Activated T-helper 1 cell treated with Interleukin-2 at 50 U/mL for 16 hours (primary cell): ENCODE results near the gene ADAMTS2.

Experiments
- DNase-seq: peaks from one replicate; pipeline ENCODE4 v3.0.0-alpha.2; 2020; ENCODE audit warnings: low read depth

The ADAMTS2 gene

GRCh38 chr5:179154991-179155955, 190.0 kb downstream of the ADAMTS2 start:
- no peak for DNase-seq

- no peak for DNase-seq
Observed at GRCh38 chr5:179154346-179154990, 190.8 kb downstream of the ADAMTS2 start.

- no peak for DNase-seq
Observed at GRCh38 chr5:179153921-179154345, 191.3 kb downstream of the ADAMTS2 start.

DNA sequence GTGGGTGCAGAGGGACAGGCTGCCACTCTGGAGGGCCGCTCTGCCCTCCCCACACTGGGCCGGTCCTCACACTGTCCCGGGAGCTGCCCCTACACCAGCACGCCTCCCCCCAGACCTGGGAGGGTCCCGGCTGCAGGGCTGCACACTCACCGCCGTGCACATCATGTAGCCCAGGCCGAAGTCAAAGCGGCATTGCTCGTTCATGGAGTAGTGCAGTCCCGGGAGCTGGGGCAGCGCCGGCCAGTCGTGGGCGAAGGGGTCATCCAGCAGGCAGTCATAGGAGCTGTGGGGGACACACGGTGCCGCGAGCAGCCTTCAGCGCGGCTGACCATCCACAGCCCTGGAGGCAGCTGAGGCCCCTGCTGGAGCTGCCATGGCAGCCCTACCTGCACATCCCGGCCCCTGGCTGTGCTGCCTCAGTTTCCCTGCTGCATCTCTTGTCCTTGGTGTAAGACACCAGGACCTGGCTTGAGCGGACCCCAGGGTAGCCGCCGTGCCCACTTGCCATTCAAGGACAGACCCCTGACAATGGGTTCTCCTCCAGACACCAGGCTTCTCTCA, 191.8 kb downstream of the ADAMTS2 start:
- no peak for DNase-seq

DNA sequence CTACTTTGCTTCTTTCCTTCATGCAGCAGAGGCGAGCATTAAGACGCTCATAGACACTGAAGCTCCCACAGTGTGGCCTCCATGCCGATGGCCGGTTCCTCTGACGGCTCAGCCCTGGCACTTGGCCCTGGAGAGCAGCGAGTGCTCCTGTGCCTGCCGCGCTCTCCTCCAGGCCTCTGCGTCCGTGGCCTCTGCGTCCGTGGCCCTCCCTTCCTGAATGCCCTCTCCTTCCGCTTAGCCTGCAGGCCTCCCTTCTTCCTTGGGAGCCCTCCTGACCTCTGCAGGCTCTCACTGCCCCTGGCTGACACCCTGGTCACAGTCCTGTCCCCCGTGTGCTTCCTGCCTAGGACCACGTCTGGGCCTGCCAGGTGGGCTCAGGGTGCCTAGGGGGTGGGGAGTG, 192.3 kb downstream of the ADAMTS2 start:
- no peak for DNase-seq

DNA sequence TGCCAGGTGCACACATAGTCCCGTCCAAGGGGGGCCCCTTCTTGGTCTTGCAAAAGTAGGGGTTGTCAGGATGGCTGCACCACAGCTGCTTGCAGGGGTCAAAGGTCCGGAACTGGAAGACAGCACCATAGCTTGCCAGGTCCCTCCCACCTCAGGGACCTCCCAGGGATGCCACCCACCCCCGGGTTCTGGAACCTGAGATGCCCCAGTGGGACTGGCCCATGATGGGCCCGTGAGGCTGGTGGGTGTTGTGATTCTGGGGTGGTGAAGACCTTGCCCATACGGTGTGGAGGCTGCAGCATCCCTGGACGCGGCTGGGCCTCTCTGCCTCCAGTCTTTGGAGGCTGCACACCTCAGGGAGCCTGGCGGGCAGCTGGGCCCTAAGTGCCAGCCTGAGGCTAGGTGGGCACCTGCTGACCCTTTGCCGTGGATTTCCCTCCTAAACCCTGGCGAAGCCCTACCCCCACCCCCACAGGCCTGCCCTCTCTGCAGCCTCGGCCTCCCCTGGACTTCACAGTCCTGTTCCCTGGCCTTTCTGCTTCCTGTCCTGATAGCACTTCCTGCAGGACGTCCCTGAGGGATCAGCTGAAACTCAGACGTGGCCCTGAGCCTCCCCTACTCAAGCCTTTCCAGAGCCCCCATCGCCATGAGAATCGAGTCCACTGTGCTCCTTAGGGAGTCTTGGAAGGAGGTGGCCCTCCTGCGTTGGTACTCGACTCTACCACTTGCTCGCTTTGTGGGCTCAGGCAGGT, 192.9 kb downstream of the ADAMTS2 start:
- DNase-seq = no peak

- no peak for DNase-seq
Observed at GRCh38 chr5:179151286-179152118, 193.8 kb downstream of the ADAMTS2 start.

DNA sequence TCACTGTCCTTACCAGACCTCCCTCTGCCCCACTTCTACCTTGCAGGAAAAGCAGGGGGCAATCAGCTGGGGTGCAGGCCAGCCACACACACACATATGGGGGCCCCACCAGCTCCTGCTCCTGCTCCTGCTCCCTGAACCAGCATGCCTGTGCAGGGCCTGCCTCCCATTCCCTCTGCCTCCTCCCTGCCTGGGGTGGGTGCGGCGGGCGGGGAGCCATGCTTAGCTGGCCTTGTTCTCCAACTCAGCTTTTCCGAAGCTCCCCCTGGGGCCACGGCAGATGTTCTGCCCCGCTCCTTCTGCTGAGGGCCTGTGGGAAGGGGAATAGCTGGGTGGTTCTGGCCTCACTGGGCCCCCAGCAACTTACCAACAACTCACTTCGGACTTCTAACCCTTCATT, 195.2 kb downstream of the ADAMTS2 start:
- DNase-seq = no peak

GRCh38 chr5:179149278-179149677, 196.0 kb downstream of the ADAMTS2 start:
- no peak for DNase-seq

GRCh38 chr5:179148703-179149170, 196.5 kb downstream of the ADAMTS2 start:
- no peak for DNase-seq

GRCh38 chr5:179147991-179148702, 197.1 kb downstream of the ADAMTS2 start:
- no peak for DNase-seq

DNA sequence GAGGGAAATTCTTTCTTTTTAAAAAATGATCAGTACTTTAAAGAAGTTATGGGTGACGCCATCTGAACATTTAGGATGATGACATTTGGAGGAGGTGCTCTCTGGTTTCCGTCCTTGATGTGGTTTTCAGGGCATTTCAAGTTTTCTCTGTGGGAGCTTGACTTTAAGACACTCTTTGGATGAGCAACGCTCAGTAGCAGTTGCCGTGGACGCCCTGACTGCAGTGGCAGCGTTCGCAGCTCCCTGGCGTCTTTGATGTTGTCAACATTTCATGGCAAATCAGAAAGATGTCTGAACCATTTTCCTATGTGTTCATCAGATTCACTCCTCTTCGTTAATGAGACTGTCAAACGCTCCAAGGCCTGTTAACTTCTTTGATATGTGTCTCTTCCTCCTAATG, 199.0 kb downstream of the ADAMTS2 start:
- DNase-seq = no peak

DNA sequence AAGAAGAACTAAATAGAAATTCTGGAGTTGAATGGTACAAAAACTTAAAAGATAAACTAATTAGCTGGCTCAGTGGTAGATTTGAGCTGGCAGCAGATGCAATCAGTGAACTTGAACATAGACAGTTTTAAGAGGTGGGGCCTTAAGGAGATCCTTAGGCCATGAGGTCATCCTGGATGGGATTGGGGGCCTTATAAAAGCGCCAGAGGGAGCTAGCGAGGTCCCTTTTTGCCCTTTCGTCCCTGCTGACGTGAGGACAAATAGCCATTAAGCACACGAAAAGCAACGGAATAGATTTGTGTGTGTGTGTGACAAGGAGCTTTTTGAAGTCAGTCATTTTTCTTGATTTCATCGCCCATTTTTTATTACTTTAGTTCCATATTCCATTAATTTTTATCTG, 201.8 kb downstream of the ADAMTS2 start:
- no peak for DNase-seq

GRCh38 chr5:179142434-179143198, 202.6 kb downstream of the ADAMTS2 start:
- DNase-seq = no peak

DNA sequence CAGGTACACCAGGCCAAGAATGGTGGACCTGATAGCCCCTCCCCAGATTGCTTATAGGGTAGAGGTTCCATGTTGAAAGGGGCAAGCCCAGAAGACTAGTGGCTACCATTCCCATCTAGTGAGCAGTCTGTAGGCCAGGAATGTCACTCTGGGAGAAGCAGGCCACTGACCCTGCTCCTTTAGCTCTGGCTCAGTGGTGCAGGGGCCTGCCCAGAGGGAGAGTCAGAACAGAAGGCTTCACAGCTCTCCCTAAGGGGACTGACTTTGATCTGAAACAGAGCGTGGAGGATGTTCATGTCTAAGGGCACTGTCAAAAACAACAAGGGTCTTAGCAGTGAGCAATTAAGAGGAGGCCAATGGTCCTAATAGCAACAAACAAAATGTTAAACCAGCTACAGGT, 203.4 kb downstream of the ADAMTS2 start:
- no peak for DNase-seq

DNA sequence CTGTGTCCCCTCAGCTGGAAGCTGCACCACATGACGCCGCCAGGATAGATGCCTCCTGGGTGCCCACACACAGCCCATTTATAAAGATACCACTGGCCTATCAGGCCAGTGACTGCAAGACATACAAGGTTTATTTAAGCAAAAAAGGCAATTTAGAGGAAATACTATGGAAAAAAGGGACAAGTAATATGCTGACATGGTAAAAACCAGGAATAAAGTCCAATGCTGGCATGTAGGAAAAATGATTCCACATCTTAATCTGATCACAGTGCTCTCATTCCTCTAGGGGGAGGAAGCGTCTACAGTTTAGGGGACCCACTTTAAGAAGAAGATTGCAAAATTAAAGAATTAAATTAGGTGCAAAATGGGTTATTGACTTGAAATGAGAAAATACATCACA, 205.0 kb downstream of the ADAMTS2 start:
- no peak for DNase-seq

- no peak for DNase-seq
Observed at GRCh38 chr5:179139936-179140235, 205.4 kb downstream of the ADAMTS2 start.

- no peak for DNase-seq
Observed at GRCh38 chr5:179139111-179139935, 205.9 kb downstream of the ADAMTS2 start.

GRCh38 chr5:179138568-179138925, 206.7 kb downstream of the ADAMTS2 start:
- no peak for DNase-seq
